ENCODE data around the gene CMTM4.
"Not testable (repeated sequence)": the region's sequence is repeated elsewhere in the genome, so short reads cannot be mapped to it uniquely, and the experiment has no call there.

Gene CMTM4

DNA sequence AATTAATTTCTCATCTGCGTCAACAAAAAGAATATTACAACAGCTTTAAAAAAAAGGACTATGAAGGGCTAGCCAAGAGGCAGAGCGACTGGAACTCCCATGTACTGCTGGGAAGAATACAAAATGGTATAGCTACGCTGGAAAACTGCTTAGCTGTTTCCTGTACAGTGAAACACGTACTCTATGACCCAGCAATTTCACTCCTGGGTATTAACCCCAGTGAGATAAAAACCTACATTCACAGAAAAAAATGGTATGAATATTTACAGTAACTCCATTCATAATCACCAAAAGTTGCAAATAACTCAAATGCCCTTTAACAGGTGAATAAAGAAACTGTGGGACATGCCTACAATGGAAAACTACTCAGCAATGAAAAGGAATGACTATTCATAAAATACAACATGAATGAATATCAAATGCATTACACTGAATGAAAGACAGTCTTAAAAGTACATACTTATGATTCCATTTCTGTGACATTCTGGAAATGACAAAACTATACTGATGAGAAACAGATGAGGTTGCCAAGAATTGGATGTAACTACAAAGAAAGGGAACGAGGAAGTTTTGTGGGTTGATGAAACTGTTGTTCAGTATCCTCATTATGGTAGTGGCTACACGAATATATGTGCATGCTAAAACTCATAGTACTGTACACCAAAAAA is 27.6 kb downstream of the CMTM4 start:
- no peak for DNase-seq

DNA sequence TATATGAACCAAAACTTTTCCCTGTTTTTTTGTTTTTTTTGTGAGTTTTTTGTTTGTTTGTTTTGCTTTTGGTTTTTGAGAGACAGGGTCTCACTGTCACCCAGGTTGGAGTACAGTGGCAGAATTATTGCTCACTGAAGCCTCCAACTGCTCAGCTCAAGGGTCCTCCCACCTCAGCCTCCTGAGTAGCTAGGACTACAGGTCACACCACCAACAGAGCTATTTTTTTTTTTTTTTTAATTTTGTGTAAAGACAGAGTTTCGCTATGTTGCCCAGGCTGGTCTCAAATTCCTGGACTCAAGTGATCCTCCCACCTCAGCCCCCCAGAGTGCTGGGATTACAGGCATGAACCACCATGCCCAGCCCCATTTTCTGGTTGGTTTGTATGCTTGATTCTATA is 28.6 kb downstream of the CMTM4 start:
- DNase-seq, result no peak

DNA sequence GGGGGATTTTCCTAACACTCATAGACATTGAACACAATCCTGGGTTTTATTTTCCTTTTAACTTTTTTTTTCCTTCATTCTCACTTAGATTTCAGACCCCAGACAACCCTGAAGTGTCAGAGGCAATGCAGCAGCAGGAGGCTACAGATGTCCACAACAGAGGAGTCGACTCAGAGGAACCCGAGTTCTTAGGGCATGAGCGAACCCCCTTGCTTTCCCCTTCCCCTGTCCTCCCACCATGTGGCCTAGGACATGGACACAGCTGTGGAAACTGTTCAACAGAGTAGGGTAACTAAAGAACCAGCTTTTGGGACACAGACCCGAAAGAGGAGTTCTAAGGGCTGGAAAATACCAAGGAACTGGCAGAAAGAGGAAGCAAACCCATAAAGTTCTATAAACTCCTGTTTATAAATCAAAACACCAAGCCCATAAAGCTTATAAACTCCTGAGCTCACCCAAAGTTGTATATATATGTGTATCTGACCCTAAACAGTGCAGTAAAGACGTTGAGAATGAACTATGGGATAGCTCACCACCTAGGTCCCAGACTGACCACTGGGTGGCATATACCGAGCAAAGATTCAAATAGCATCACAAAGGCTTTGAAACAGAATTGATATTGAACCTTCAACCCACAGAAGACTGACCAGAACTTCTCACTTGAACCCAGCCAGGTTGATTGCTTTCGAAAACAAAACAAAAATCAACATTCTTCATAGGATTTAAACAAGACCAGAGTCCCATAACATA is 33.9 kb downstream of the CMTM4 start:
- peak; percentile 1 for DNase-seq

DNA sequence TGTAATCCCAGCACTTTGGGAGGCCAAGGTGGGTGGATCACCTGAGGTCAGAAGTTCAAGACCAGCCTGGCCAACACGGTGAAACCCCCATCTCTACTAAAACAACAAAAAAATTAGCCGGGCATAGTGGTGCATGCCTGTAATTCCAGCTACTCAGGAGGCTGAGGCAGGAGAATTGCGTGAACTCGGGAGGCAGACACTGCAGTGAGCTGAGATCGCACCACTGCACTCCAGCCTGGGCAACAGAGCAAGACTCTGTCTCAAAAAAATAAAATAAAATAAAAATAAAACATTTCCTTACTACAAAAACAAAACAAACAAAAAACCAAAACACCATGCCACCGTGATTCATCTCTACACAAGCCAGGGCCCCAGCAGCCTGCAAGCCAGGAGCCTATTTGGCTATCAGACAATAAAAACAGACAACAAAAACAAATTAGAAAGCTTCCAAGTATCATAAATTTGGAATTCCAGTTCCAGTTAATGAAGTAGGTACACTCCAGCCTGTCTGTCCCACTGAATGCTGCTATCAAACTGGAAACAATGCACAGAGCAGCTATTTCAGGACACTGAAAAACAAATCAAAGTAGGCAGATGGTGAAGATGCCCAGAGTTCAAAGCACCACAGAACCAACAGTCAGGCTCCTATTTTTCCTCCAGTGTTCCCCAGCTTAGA is 34.7 kb downstream of the CMTM4 start:
- DNase-seq, result not testable (repeated sequence)

DNA sequence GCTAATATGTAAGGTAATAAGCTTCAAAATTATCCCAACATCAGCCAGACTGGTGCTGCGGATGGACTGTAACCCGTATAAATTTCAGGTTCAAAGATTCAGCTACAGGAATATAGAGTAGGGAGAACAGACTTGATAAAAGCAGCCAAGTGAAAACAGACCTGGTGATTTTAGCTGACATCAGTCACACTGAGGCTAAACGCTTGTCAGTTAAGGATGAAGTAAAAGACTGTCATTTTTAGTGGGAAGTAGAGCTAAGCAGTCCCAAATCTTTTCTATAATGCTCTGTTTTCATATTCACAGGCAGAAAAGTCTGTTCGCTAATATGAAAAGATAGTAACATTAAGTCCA is 35.4 kb downstream of the CMTM4 start:
- DNase-seq, result no peak

DNA sequence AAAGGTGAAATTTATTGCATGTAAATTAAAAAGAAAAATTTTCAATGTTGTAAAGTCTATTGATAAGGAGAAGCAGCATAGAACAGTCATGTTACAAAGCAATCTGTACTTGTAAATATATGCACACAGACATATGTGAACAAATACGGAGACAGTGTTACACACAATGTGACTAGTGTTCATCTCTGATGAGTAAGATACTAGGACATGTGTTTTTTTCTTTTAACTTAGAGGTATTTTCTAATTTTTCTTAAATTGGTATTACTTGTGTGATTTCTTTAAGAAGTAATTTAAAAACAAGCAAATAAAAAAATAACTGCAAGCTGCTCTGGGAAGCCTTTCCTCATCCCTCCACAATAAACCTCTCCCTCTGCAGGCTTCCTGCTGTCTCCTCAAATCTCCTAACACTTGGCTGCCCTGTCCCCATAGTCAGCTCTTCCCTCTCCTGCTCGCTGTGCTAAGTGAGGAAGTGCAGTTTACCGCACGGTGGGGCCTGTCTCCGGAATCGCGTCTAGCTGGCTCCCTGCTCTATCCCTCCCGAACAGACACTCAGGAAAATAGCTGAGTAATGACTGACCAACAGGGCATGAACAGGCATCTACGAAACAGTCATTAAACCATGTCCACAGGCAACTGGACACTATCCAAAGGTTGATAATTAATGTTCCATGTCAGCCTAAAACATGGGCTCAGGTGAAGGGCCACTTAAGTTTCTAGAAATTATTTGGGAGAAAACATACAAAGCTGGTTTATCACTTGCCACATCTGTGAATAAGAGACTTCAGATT is 35.9 kb downstream of the CMTM4 start:
- DNase-seq, result peak; percentile 81

DNA sequence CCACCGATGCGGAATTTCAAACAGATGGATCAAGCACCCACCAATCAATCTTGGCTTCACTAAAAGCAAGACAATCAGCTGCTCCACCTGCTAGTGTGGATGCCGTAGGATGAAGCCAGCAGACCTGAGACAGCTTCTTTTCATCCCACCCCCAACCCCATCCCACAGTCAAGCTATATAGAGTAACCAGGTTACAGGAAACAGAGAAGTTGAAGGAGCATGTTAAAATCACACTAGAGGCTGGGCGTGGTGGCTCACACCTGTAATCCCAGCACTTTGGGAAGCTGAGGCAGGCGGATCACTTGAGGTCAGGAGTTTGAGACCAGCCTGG is 37.7 kb downstream of the CMTM4 start:
- no peak for DNase-seq

DNA sequence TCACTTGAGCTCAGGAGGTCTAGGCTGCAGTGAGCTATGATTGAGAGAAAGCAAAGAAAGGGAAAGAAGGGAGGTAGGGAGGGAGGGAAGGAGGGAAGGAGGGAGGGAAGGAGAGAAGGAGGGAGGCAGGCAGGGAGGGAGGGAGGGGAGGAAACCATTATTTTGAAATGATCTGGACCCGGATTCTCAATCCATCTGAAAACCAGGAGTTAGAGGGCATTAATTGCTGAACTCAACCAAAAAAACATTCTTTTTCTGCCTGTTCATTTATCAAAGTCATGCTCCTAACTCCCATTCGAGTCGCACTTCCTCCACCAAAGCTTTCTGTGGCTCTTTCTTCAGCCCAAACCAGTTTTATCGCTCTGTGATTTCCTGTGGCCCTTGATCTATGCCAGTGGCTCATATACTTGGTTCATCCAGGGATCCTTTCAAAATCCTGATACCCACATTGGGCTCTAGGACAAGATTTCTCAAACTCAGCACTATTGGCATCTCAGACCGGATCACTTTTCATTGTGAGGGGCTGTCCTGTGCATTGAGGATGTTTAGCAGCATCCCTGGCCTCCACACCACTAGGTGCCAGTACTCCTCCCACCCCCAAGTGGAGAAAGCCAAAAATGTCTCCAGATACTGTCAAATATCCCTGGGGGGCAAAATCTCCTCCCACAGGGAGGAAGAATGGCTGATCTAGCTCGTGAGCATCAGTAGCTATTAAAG is 38.2 kb downstream of the CMTM4 start:
- DNase-seq, result no peak

DNA sequence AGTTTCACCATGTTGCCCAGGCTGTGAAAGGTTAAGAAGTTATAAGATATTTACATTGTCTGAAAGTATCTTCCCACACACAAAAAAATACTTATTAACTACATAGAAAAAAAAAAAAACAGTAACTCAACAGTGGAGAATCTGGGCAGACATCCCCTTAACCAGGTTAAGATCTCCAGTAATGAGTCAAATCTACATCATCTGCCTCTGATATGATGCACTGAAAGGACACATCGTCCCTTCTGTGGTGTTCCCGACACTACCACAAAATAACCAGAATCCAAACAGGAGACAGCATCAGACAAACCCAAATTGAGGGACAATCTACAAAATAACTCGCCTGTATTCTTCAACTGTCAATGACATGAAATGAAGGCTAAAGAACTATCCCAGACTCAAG is 40.0 kb downstream of the CMTM4 start:
- DNase-seq, result no peak

DNA sequence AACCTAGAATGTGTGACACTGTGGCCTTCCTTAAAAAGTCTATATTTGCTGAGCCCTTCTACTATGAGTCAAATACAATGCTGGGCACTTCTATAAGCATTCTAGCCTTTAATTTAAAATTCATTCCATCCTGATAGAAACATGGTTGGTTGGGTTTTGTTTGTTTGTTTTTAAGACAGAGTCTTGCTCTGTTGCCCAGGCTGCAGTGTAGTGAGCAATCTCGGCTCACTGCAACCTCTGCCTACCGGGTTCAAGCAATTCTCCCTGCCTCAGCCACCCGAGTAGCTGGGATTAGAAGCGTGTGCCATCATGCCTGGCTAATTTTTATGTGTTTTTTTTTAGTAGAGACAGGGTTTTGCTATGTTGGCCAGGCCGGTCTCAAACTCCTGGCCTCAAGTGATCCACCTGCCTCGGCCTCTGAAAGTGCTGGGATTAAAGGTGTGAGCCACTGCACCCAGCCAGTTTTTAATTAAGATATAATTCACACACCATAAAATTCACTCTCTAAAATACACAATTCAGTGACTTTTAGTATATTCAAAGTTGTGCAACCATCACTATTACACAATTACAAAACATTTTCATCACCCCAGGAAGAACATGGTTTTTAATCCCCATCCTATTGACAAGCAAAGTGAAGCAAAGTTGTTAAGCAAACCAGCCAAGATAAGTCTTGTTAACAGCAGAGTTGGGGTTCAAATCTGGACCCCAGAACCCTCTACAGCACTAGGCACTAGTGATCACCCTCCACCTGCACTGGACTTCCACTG is 42.8 kb downstream of the CMTM4 start:
- no peak for DNase-seq

DNA sequence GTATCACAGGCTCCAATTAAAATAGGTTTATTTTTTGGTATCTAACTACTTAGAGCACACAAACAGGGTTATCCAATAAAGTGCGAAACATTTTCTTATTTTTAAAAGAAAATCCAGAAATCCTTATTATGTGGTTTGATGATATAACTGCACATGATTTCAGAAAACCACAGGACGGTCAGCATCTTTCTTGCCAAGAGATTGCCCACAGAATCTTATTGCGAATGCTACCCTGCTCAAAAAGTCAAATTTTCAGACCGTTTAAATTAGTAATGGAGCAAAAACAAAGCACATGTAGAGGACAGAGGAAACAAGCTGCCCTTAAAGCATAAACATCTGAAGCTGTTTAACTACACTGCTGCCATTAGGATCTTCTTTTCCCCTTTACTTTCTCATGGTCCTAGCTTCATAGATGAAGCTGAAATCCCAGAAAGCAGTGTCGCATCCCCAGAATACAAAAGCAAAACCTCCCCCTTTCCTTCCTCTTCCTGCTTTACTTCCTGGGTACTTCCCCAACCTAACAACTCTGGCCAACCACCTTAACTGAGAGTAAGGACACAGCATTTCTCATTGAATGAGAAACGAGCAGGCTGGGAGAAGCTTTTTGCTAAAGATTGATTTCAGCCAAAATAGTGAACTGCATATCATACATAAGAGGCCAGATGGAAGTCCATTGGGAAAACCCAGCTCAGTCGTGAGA is 43.7 kb downstream of the CMTM4 start:
- no peak for DNase-seq

DNA sequence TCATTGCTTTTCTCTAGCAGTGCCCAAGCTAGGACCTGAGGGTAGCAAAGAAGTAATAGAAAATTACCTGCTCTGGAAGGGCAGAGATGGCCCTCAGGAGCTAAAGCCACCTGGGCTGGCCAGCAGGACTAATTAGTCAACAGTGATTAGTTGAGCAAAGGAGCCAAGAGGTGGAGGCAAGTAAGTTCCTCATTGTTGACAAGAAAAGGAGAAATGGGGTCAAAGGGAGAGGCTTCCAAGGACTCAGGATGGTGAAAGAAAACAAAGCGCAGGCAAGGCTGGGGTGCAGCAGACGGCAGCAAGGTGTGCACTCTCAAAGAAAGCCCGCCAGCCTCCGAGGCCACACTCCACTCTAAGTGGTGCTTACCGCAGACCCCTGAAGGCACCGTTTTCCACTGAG is 44.6 kb downstream of the CMTM4 start:
- DNase-seq, result no peak

DNA sequence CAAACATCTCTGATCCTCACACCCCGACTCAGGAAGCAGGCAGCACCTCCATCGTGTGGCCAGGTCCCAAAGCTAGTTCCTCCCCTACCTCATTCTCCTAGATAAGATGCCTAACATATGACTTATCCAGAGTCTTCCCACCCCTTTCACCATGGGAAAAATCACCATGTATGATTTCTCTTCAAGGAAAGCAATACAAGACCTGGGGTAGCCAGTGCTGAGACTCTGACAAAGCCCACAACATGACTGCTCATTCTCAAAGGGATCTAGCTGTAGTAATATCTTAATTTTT is 45.1 kb downstream of the CMTM4 start:
- DNase-seq, result no peak

DNA sequence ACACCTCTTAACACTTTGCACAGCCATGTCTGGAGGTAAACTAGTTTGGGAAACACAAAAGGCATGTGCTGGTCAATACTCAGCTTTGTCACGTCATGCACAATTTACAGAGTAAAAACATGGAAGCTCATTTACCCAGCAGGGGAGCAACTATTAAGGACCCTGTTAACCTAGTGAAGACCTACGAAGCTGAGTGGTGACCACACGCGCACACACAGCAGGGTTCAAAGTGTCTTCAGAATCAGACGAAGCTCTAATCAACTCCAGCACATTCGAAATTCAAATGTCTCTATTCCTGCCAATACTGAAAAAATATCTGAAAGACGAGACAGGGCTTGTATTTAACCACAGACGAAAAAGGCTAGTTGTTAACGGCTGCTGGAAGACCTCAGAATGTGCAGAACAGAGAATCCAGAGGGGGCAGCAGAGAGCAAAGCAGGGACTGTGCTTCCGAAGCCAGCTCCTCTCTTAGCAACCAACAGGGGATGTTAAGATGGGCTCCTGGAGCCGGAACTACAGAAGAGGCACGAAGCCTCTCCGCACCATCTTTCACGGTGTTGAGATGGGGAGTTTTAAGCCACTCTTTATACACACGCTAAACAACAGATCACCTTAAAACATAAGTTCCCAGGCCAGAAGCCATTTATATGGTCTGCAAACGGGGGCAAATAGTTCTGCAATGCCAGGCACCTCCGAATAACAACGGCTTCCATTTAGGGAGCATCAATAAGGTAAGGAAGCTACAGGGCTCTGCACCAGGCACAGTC is 45.7 kb downstream of the CMTM4 start:
- DNase-seq, result peak; percentile 75

DNA sequence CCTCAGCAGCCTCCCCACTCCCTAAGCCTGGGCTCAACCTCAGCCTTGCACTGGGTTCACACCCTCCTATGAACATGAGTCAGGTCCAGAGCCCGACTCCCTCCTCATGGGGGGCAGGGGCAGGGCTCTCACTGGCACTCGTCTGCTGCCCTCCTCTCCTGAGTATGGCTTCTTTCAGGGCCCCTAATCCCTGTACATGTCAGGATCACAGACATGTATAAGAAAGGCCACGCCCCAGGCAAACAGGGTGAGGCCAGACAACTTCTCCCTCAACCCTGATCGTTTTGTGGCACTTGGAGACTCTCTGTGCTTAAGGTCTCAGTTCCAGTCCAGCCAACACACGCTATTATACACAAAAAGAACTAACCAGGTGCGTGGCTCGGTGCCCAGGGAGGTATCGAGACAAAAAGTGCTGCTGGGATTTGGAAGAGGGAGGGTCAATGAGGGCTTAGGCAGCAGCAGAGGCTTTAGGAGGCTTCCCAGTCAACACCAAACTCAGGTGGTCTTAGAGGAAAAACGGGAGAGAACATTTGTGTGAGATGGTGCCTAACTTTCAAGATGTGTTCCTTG is 46.8 kb downstream of the CMTM4 start:
- DNase-seq, result no peak

DNA sequence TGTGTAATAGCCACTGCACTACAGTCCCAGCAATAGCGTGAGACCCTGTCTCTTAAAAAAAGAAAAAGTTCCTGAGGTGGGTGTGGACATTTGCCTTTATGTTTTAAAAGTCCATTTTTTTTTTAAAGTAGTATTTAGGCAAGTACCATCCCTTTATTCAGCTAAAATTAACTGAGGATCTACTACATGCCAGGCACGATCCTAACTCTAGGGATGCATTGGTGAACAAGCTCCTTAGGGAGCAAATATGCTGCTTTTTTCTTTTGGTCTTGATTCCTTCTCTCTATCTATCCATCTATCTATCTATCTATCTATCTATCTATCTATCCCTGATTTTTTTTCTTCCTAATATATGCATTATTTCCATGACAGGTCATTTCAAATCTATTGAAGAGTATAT is 47.4 kb downstream of the CMTM4 start:
- DNase-seq, result no peak

DNA sequence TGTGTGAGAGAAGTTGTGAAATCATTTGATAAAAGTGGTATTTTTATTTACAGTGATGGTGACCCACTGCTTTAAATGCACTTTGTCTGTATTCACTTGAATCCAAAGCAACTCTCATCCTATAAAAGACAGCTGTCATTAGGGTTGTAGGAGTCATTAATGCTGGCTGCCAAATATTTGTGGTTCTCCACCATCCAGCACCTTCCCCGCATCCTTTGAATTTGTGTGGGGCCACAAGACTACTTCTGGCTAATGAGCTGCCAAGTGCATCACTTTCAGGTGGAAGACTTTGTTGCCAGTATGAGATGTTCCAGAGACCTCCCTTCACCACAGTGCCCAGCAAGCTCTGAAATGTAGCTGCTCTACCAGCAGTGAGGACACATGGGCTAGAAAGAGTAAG is 48.7 kb downstream of the CMTM4 start:
- no peak for DNase-seq

DNA sequence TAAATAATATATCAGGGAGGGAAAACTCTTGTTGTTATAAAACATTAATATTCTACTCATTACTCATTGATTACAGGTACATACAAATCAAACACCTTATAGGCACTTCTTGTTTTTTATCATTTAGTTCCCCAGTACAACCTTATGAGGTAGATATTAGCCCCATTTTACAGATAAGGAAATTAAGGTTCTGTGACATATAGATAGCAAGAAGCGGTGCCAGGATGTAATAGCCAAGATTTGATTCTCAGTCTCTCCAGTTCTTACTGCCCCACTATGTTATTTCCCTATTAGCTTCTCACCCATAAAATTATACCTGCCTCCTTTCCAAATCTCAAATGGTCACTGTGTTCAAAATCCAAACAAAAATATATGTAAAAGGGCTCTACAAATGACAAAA is 55.2 kb downstream of the CMTM4 start:
- no peak for DNase-seq

DNA sequence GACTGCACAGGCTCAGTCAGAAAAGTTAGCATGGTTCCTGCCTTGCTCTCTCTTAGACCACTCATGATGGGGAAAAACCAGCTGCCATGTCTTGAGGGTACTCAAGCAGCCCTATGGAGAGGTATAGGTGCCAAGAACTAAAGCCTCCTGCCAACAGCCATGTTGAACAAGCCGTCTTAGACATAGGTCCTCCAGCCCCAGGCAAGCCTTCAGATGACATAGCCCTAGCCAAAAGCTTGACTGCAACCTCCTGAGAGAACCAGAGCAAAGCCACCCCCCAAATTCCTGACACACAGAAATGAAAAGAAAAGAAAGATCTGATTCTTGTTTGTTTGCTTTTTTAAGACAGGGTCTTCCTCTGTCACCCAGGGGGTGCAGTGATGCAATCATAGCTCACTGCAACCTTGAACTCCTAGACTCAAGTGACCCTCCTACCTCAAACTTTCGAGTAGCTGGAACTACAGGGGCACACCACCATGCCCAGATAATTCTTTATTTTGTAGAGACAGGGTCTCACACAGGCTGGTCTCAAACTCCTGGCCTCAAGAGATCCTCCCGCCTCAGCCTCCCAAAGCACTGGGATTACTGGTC is 55.7 kb downstream of the CMTM4 start:
- DNase-seq, result no peak

All from SHP77 treated with DMSO at 0.1 percent for 48 hours (cell line).